Prostate gland (tissue), 2 donors: ENCODE data around the gene GPR142. TPM values are rescaled to one million over a fixed set of nuclear protein-coding genes. Genes with fewer than 3 reads are reported as not detected.

Source experiments
- DNase-seq: peaks from one replicate; pipeline ENCODE4 v3.0.0-alpha.2; 2019; ENCODE audit warnings: low spot score
- H3K27ac ChIP-seq, 2 donors: fragments of 200-600 bp; sonication (generic); 2 replicates each; pipeline ENCODE4 v1.5.1; 2017 to 2019
- H3K27me3 ChIP-seq: fragments of 200-600 bp; sonication (generic); replicated peaks from 2 replicates; pipeline ENCODE4 v1.5.1; 2019; ENCODE audit not compliant: insufficient read depth
- H3K36me3 ChIP-seq, 2 donors: fragments of 200-600 bp; sonication (generic); 1 replicate in 1 of 2; 2 replicates in 1 of 2; pipeline versions ENCODE4 v1.5.1 to v1.8.1; 2017 to 2019
- H3K4me1 ChIP-seq: fragments of 200-600 bp; sonication (generic); replicated peaks from 2 replicates; pipeline ENCODE4 v1.5.1; 2019
- H3K4me3 ChIP-seq, 2 donors: fragments of 200-600 bp; sonication (generic); 2 replicates each; pipeline ENCODE4 v1.5.1; 2017 to 2019
- H3K9me3 ChIP-seq: fragments of 200-600 bp; sonication (generic); 2 replicates; pipeline ENCODE4 v1.5.1; 2017
- CTCF ChIP-seq, 4 experiments: fragments of 200-600 bp in 2 of 4; fragments of 450-650 bp in 2 of 4; sonication (generic) in 2 of 4; IDR thresholded peaks; 1 replicate in 3 of 4; 2 replicates in 1 of 4; pipeline ENCODE4 v1.5.1; 2016 to 2019; ENCODE audit warnings: antibody characterized with exemption in 4 of 4, mild to moderate bottlenecking in 2 of 4, moderate library complexity in 2 of 4
- POLR2A ChIP-seq: fragments of 450-650 bp; IDR thresholded peaks from one replicate; pipeline ENCODE4 v1.6.1; 2016; ENCODE audit warnings: antibody characterized with exemption, mild to moderate bottlenecking
- POLR2AphosphoS5 ChIP-seq: sonication (generic); formaldehyde crosslinking; IDR thresholded peaks from one replicate; pipeline ENCODE4 v1.6.1; 2017; ENCODE audit warnings: antibody characterized with exemption
- WGBS: methylation state at CpG from one replicate; pipeline ENCODE4 v1.1.5; 2018; 5-methylcytosine and 5-hydroxymethylcytosine counted together
- intact Hi-C: fragments of 100-400 bp; cut with DNase I; formaldehyde crosslinking; loops from one replicate; pipeline ENCODE4 v1.14.2; 2022
- total RNA-seq, 2 donors: library from RNA; depleted of rRNA; stranded (reverse); fragments of >200 nt; gene quantifications; one replicate each; pipeline ENCODE4 v1.1.0, GENCODE V29; 2016

Gene GPR142
- total RNA-seq, 2 donors from 2014 or later = 3.6 TPM; not detected in 1

GRCh38 chr17:74379495-74380085 lies 12.3 kb downstream of the GPR142 start:
- 11% methylated on average over 17 of the region's 20 CpGs for WGBS
- Histone ChIP-seq H3K27me3 (no peaks in the 10 kb centered on the region), H3K9me3 (no peaks in the 10 kb centered on the region), H3K36me3 (no peaks in the 10 kb centered on the region), H3K4me1 (peaks cover 7% of the 10 kb centered on the region), H3K27ac (peak overlapping the region; percentile 49 to 69), H3K4me3 (peak overlapping the region in 1 of 2 donors; percentile 4)
- intact Hi-C loops = loop anchor here (1.0 kb wide), 1 partner anchor 78 kb away; no protein-coding TSS in a partner anchor
- TF ChIP-seq POLR2AphosphoS5 (peak; percentile 66), CTCF (IDR thresholded peaks at IDR 0.05) (peak; percentile 98 to 99 (median 99)), POLR2A (no peak)
- peak; percentile 91 for DNase-seq

GRCh38 chr17:74380086-74380958 lies 13.0 kb downstream of the GPR142 start:
- no peaks in the 10 kb centered on the region for H3K36me3 ChIP-seq
- DNase-seq = peak; percentile 44
- WGBS = 18% methylated on average over 17 of the region's 17 CpGs
- H3K27me3 ChIP-seq = no peaks in the 10 kb centered on the region
- peaks cover 7% of the 10 kb centered on the region for H3K4me1 ChIP-seq
- intact Hi-C loops = no loop called here
- H3K9me3 ChIP-seq = no peaks in the 10 kb centered on the region
- peak; percentile 17 for TF ChIP-seq POLR2AphosphoS5
- peak in 2 of 4 experiments; percentile 58 to 64 for TF ChIP-seq CTCF (IDR thresholded peaks at IDR 0.05)
- no peak for TF ChIP-seq POLR2A
- H3K27ac ChIP-seq = peak overlapping the region; percentile 49 to 69
- peak overlapping the region in 1 of 2 donors; percentile 4 for H3K4me3 ChIP-seq

- no peak overlapping the region for H3K4me3 ChIP-seq
- intact Hi-C loops = no loop called here
- no peak for DNase-seq
- H3K4me1 ChIP-seq = peaks cover 7% of the 10 kb centered on the region
- H3K9me3 ChIP-seq = no peaks in the 10 kb centered on the region
- H3K36me3 ChIP-seq = no peaks in the 10 kb centered on the region
- H3K27ac ChIP-seq = peak overlapping the region; percentile 49 to 69
- no peaks in the 10 kb centered on the region for H3K27me3 ChIP-seq
- WGBS = 73% methylated on average over 15 of the region's 15 CpGs
- no peak for TF ChIP-seq POLR2A
These were observed 13.9 kb downstream of the GPR142 start for GRCh38 chr17:74380959-74381808.

GRCh38 chr17:74383141-74383540 lies 15.8 kb downstream of the GPR142 start:
- no peaks in the 10 kb centered on the region for H3K27me3 ChIP-seq
- no peak overlapping the region for H3K4me3 ChIP-seq
- intact Hi-C loops = no loop called here
- whole genome bisulfite sequencing = 90% methylated on average over 5 of the region's 5 CpGs
- H3K27ac ChIP-seq = no peak overlapping the region
- no peaks in the 10 kb centered on the region for H3K36me3 ChIP-seq
- TF ChIP-seq POLR2AphosphoS5 (no peak), POLR2A (no peak), CTCF (IDR thresholded peaks at IDR 0.05) (no peak)
- no peak for DNase-seq
- no peaks in the 10 kb centered on the region for H3K9me3 ChIP-seq
- H3K4me1 ChIP-seq = peaks cover 7% of the 10 kb centered on the region

GRCh38 chr17:74385201-74385600 lies 17.9 kb downstream of the GPR142 start:
- Histone ChIP-seq H3K36me3 (no peaks in the 10 kb centered on the region), H3K27me3 (no peaks in the 10 kb centered on the region), H3K9me3 (no peaks in the 10 kb centered on the region), H3K4me3 (no peak overlapping the region), H3K27ac (no peak overlapping the region), H3K4me1 (peaks cover under 1% of the 10 kb centered on the region)
- intact Hi-C loops = no loop called here
- WGBS = 91% methylated on average over 3 of the region's 3 CpGs
- no peak for DNase-seq
- TF ChIP-seq POLR2A (no peak), CTCF (IDR thresholded peaks at IDR 0.05) (no peak), POLR2AphosphoS5 (no peak)
